ENCODE measurements around the gene NMRAL1. TPM values are rescaled to one million over a fixed set of nuclear protein-coding genes. Genes with fewer than 3 reads are reported as not detected.

The NMRAL1 gene
- polyA plus RNA-seq, 1 donor from 2014 or later: 6.3 TPM

DNA sequence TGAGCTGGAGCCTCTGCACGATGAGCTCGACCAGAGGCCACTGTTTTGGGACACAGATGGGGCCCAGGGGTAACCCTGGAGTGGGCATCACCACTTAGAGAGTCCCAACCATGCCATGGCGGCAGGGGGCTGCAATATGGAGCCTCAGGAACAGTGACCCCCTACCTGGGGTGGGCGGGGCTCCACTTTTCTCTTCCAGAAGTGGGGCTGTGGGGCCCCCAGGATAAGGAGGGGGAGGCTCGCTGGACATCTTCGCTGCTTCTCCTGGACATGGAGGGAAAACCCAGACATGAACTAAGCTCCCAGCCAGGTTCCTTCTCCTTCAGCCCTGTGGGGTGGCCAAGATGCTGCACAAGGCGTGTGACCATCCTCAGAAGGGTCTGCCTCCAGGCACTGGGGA is 39.5 kb upstream of the NMRAL1 start:
- no peak overlapping the region for H3K27ac ChIP-seq (ENCODE audit: low read length)
- H3F3A ChIP-seq (ENCODE audit: insufficient read depth, low read length, poor library complexity, severe bottlenecking): no peaks in the 10 kb centered on the region
- no peak for TF ChIP-seq RAD21 (conservative IDR thresholded peaks at IDR 0.05)
- TF ChIP-seq POLR2AphosphoS5 (IDR thresholded peaks at IDR 0.05): no peak
- TF ChIP-seq, protein P1, sequence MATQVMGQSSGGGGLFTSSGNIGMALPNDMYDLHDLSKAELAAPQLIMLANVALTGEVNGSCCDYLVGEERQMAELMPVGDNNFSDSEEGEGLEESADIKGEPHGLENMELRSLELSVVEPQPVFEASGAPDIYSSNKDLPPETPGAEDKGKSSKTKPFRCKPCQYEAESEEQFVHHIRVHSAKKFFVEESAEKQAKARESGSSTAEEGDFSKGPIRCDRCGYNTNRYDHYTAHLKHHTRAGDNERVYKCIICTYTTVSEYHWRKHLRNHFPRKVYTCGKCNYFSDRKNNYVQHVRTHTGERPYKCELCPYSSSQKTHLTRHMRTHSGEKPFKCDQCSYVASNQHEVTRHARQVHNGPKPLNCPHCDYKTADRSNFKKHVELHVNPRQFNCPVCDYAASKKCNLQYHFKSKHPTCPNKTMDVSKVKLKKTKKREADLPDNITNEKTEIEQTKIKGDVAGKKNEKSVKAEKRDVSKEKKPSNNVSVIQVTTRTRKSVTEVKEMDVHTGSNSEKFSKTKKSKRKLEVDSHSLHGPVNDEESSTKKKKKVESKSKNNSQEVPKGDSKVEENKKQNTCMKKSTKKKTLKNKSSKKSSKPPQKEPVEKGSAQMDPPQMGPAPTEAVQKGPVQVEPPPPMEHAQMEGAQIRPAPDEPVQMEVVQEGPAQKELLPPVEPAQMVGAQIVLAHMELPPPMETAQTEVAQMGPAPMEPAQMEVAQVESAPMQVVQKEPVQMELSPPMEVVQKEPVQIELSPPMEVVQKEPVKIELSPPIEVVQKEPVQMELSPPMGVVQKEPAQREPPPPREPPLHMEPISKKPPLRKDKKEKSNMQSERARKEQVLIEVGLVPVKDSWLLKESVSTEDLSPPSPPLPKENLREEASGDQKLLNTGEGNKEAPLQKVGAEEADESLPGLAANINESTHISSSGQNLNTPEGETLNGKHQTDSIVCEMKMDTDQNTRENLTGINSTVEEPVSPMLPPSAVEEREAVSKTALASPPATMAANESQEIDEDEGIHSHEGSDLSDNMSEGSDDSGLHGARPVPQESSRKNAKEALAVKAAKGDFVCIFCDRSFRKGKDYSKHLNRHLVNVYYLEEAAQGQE (IDR thresholded peaks at IDR 0.05; ENCODE audit: borderline replicate concordance): no peak
- TF ChIP-seq EP300 (conservative IDR thresholded peaks at IDR 0.05; ENCODE audit: poor library complexity, severe bottlenecking): no peak
- TF ChIP-seq TAF1 (IDR thresholded peaks at IDR 0.05; ENCODE audit: low read depth): no peak
- TF ChIP-seq SMC3 (conservative IDR thresholded peaks at IDR 0.05; ENCODE audit: poor library complexity): no peak
- TF ChIP-seq MXI1 (conservative IDR thresholded peaks at IDR 0.05; ENCODE audit: poor library complexity, severe bottlenecking): no peak
- no peak for TF ChIP-seq EZH2 (IDR thresholded peaks at IDR 0.05; ENCODE audit: borderline replicate concordance, insufficient read depth, low read length, poor library complexity, severe bottlenecking)
- TF ChIP-seq, protein P2, sequence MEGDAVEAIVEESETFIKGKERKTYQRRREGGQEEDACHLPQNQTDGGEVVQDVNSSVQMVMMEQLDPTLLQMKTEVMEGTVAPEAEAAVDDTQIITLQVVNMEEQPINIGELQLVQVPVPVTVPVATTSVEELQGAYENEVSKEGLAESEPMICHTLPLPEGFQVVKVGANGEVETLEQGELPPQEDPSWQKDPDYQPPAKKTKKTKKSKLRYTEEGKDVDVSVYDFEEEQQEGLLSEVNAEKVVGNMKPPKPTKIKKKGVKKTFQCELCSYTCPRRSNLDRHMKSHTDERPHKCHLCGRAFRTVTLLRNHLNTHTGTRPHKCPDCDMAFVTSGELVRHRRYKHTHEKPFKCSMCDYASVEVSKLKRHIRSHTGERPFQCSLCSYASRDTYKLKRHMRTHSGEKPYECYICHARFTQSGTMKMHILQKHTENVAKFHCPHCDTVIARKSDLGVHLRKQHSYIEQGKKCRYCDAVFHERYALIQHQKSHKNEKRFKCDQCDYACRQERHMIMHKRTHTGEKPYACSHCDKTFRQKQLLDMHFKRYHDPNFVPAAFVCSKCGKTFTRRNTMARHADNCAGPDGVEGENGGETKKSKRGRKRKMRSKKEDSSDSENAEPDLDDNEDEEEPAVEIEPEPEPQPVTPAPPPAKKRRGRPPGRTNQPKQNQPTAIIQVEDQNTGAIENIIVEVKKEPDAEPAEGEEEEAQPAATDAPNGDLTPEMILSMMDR (IDR thresholded peaks at IDR 0.05; ENCODE audit: poor library complexity, severe bottlenecking): no peak
- H3K36me3 ChIP-seq (ENCODE audit: insufficient read depth, low read length): no peaks in the 10 kb centered on the region
- H3K4me3 ChIP-seq (ENCODE audit: low read length): no peak overlapping the region
- H4K20me1 ChIP-seq (ENCODE audit: insufficient read depth): no peaks in the 10 kb centered on the region
- no peaks in the 10 kb centered on the region for H3K27me3 ChIP-seq (ENCODE audit: insufficient read depth, low read depth, low read length)
- H2AFZ ChIP-seq (ENCODE audit: low read depth, low read length): no peak overlapping the region
- no peak overlapping the region for H3K9ac ChIP-seq (ENCODE audit: low read length)
- H3K9me3 ChIP-seq (ENCODE audit: low read length): no peaks in the 10 kb centered on the region
- H3K4me2 ChIP-seq (ENCODE audit: low read length): no peak overlapping the region
- H3K79me2 ChIP-seq (replicated peaks; ENCODE audit: insufficient read depth, low read length): no peaks in the 10 kb centered on the region
- no peaks in the 10 kb centered on the region for H3K9me2 ChIP-seq (ENCODE audit: insufficient read depth, low read length)

DNA sequence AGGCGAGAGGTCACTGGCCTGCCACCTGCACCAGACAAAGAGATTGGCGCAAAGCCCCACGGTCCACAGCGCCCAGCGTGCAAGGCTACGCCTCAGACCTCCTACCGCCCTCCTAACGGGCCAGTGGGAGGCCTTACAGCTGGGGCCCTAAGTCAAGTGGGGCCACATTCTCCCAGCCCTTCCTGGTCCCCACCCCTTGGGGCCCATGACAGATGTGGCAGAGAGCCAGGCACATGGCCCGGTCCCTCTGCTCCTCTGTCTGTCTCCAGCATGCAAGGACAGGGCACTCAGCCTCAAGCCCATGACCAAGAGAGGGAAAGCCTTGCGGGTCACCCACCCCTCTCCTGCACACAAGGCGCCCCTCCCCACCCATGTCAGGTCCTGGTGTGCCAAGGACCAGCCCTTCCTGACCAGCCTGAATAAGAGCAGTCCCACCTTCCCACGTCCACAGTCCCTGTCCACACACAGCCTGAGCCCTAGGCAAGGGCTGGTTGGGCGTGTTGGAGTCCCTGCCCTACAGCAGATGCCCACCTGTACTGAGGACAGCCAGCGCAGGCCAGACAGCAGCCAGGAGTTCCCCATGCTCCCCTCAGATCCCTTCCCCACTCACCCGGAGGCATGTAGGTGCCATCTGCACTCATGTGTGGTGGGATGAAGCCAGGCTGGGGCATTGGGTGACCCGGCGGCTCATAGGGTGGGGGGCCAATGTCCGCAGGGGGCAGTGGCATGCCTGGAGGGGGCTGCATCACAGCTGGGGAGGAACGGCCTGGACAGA is 38.8 kb upstream of the NMRAL1 start:
- Histone ChIP-seq H4K20me1 (ENCODE audit: insufficient read depth) (no peaks in the 10 kb centered on the region), H3K27me3 (ENCODE audit: insufficient read depth, low read depth, low read length) (no peaks in the 10 kb centered on the region), H3K79me2 (replicated peaks; ENCODE audit: insufficient read depth, low read length) (no peaks in the 10 kb centered on the region), H3F3A (ENCODE audit: insufficient read depth, low read length, poor library complexity, severe bottlenecking) (no peaks in the 10 kb centered on the region), H3K36me3 (ENCODE audit: insufficient read depth, low read length) (no peaks in the 10 kb centered on the region), H3K9me3 (ENCODE audit: low read length) (no peaks in the 10 kb centered on the region), H2AFZ (ENCODE audit: low read depth, low read length) (no peak overlapping the region), H3K4me3 (ENCODE audit: low read length) (no peak overlapping the region), H3K4me2 (ENCODE audit: low read length) (no peak overlapping the region), H3K9me2 (ENCODE audit: insufficient read depth, low read length) (no peaks in the 10 kb centered on the region), H3K27ac (ENCODE audit: low read length) (no peak overlapping the region), H3K9ac (ENCODE audit: low read length) (no peak overlapping the region)
- TF ChIP-seq SMC3 (conservative IDR thresholded peaks at IDR 0.05; ENCODE audit: poor library complexity): no peak
- no peak for TF ChIP-seq POLR2AphosphoS5 (IDR thresholded peaks at IDR 0.05)
- TF ChIP-seq, protein P2 (IDR thresholded peaks at IDR 0.05; ENCODE audit: poor library complexity, severe bottlenecking): no peak
- no peak for TF ChIP-seq EP300 (conservative IDR thresholded peaks at IDR 0.05; ENCODE audit: poor library complexity, severe bottlenecking)
- TF ChIP-seq, protein P1 (IDR thresholded peaks at IDR 0.05; ENCODE audit: borderline replicate concordance): no peak
- no peak for TF ChIP-seq MXI1 (conservative IDR thresholded peaks at IDR 0.05; ENCODE audit: poor library complexity, severe bottlenecking)
- TF ChIP-seq RAD21 (conservative IDR thresholded peaks at IDR 0.05): no peak
- TF ChIP-seq EZH2 (IDR thresholded peaks at IDR 0.05; ENCODE audit: borderline replicate concordance, insufficient read depth, low read length, poor library complexity, severe bottlenecking): no peak
